Activated CD4-positive, alpha-beta T cell treated with anti-CD3 and anti-CD28 coated beads, Interleukin-2, amount 10 ng/mL, durations not matched to agents 24 days and 14 days (primary cell): Measurements from ENCODE around the gene REG3G. TPM values are rescaled to one million over a fixed set of nuclear protein-coding genes. Genes with fewer than 3 reads are reported as not detected.

Experiments
- DNase-seq: peaks from one replicate; pipeline ENCODE4 v3.0.0; 2022
- H3K27ac Mint-ChIP-seq: one replicate; pipeline ENCODE4 v1.8.0; 2022; ENCODE audit warnings: mild to moderate bottlenecking, mixed read lengths
- H3K27me3 Mint-ChIP-seq: one replicate; pipeline ENCODE4 v1.8.0; 2022; ENCODE audit warnings: mixed read lengths
- H3K36me3 Mint-ChIP-seq: one replicate; pipeline ENCODE4 v1.8.0; 2022; ENCODE audit warnings: low read depth, mild to moderate bottlenecking, mixed read lengths
- H3K4me1 Mint-ChIP-seq: one replicate; pipeline ENCODE4 v1.8.0; 2021; ENCODE audit warnings: mixed read lengths
- H3K4me3 Mint-ChIP-seq: one replicate; pipeline ENCODE4 v1.8.0; 2022; ENCODE audit warnings: mild to moderate bottlenecking, moderate library complexity, mixed read lengths
- H3K9me3 Mint-ChIP-seq: one replicate; pipeline ENCODE4 v1.8.0; 2021; ENCODE audit warnings: mixed read lengths
- intact Hi-C: fragments of 100-400 bp; cut with micrococcal nuclease; formaldehyde crosslinking; loops from one replicate; pipeline ENCODE4 v1.15.1; 2023
- total RNA-seq: library from RNA; stranded (reverse); gene quantifications from 2 replicates; pipeline ENCODE4 v1.2.3, GENCODE V29; 2022

The REG3G gene
- total RNA-seq, 1 donor from 2014 or later = not detected

GRCh38 chr2:79071078-79071477, 45.6 kb downstream of the REG3G start:
- H3K36me3 Mint-ChIP-seq = no peaks in the 10 kb centered on the region
- intact Hi-C loops = no loop called here
- H3K27ac Mint-ChIP-seq = no peak overlapping the region
- peaks cover 4% of the 10 kb centered on the region for H3K9me3 Mint-ChIP-seq
- DNase-seq = no peak
- H3K4me1 Mint-ChIP-seq = no peaks in the 10 kb centered on the region
- no peak overlapping the region for H3K4me3 Mint-ChIP-seq
- H3K27me3 Mint-ChIP-seq = no peaks in the 10 kb centered on the region

Other genes with a start within 250 kb of the REG3G start
- not detected in 2 replicates for gene REG1B, start 62.3 kb downstream of the REG3G start, total RNA-seq
- not detected in 2 replicates for gene REG1A, start 94.8 kb downstream of the REG3G start, total RNA-seq
- not detected in 2 replicates for gene REG3A, start 134.1 kb downstream of the REG3G start, total RNA-seq